ENCODE results near the gene ATP2B1. TPM values are rescaled to one million over a fixed set of nuclear protein-coding genes. Genes with fewer than 3 reads are reported as not detected.

Gene ATP2B1
- total and polyA plus RNA-seq, 2 of the 13 experiments (the other 11 are each of a cell fraction or from before 2014, with no cell fraction given) = 12.1 to 60.2 TPM

DNA sequence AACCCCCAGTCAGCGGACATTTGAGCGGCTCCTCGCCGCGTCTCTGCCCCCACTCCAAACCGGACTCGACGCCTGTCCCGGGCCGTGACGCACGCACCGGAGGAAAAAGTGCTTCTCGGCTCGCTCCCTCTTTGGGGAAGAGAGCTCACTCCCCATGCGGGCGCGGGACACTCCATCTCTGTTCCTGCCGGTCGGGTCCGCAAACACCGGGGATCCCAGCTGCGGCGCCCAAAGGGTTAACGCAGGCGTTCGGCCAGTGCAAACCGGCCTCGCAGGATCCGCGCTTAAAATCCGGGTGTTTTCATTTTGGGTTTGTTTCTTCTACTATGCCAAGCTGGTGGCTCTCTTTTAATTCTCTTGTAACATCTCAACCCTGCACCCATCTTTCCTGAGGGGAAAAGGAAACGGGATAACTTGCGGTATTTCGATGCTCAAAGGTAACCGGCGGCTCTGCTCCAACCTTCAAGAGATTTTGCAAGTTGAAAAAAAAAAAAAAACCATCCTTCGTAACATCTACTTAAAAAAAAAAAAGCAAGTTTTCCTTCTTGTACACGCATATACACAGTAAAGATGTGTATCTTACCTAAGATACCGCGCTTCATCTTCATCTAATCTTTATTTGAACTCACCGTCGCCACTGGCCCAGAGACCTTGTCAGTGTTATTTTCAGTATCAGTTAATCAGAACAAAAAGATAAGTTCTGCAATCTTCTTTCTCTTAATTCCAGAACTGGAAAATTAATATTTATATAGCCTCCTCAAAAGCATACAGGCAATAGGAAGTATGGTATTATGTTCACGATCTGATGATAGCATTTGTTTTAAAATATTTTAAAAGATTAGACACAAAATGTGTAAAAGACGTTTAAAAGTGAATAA is 1.6 kb upstream of the ATP2B1 start (continued):
- TF ChIP-seq, protein P1, sequence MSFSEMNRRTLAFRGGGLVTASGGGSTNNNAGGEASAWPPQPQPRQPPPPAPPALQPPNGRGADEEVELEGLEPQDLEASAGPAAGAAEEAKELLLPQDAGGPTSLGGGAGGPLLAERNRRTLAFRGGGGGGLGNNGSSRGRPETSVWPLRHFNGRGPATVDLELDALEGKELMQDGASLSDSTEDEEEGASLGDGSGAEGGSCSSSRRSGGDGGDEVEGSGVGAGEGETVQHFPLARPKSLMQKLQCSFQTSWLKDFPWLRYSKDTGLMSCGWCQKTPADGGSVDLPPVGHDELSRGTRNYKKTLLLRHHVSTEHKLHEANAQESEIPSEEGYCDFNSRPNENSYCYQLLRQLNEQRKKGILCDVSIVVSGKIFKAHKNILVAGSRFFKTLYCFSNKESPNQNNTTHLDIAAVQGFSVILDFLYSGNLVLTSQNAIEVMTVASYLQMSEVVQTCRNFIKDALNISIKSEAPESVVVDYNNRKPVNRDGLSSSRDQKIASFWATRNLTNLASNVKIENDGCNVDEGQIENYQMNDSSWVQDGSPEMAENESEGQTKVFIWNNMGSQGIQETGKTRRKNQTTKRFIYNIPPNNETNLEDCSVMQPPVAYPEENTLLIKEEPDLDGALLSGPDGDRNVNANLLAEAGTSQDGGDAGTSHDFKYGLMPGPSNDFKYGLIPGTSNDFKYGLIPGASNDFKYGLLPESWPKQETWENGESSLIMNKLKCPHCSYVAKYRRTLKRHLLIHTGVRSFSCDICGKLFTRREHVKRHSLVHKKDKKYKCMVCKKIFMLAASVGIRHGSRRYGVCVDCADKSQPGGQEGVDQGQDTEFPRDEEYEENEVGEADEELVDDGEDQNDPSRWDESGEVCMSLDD (CRISPR knock-in tag; IDR thresholded peaks at IDR 0.05; ENCODE audit: borderline replicate concordance) = peak; percentile 29; the same call in 1 of the 2 replicates
- 0 out of 2 replicates have a peak, but pooled peaks have one; percentile 22 for TF ChIP-seq ZNF317 (CRISPR knock-in tag; IDR thresholded peaks at IDR 0.05)
- TF ChIP-seq, protein P2, sequence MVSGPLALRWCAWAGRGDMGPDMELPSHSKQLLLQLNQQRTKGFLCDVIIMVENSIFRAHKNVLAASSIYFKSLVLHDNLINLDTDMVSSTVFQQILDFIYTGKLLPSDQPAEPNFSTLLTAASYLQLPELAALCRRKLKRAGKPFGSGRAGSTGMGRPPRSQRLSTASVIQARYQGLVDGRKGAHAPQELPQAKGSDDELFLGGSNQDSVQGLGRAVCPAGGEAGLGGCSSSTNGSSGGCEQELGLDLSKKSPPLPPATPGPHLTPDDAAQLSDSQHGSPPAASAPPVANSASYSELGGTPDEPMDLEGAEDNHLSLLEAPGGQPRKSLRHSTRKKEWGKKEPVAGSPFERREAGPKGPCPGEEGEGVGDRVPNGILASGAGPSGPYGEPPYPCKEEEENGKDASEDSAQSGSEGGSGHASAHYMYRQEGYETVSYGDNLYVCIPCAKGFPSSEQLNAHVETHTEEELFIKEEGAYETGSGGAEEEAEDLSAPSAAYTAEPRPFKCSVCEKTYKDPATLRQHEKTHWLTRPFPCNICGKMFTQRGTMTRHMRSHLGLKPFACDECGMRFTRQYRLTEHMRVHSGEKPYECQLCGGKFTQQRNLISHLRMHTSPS (CRISPR knock-in tag; IDR thresholded peaks at IDR 0.05; ENCODE audit: low read depth) = no peak
- TF ChIP-seq, protein P3, sequence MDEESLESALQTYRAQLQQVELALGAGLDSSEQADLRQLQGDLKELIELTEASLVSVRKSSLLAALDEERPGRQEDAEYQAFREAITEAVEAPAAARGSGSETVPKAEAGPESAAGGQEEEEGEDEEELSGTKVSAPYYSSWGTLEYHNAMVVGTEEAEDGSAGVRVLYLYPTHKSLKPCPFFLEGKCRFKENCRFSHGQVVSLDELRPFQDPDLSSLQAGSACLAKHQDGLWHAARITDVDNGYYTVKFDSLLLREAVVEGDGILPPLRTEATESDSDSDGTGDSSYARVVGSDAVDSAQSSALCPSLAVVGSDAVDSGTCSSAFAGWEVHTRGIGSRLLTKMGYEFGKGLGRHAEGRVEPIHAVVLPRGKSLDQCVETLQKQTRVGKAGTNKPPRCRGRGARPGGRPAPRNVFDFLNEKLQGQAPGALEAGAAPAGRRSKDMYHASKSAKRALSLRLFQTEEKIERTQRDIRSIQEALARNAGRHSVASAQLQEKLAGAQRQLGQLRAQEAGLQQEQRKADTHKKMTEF (CRISPR knock-in tag; IDR thresholded peaks at IDR 0.05) = no peak; the same call in 1 of the 2 replicates
- TF ChIP-seq SOX5 (CRISPR knock-in tag; IDR thresholded peaks at IDR 0.05; ENCODE audit: borderline replicate concordance) = no peak
- peak; percentile 44 for TF ChIP-seq RBM39 (IDR thresholded peaks at IDR 0.05; ENCODE audit: low read depth, low read length, poor library complexity, severe bottlenecking)
- 0 out of 2 replicates have a peak, but pooled peaks have one; percentile 10 for TF ChIP-seq RFXAP (CRISPR knock-in tag; IDR thresholded peaks at IDR 0.05; ENCODE audit: borderline replicate concordance)
- 0 out of 2 replicates have a peak, but pooled peaks have one; percentile 0 for TF ChIP-seq HDAC1 (CRISPR knock-in tag; IDR thresholded peaks at IDR 0.05)
- TF ChIP-seq, protein P4, sequence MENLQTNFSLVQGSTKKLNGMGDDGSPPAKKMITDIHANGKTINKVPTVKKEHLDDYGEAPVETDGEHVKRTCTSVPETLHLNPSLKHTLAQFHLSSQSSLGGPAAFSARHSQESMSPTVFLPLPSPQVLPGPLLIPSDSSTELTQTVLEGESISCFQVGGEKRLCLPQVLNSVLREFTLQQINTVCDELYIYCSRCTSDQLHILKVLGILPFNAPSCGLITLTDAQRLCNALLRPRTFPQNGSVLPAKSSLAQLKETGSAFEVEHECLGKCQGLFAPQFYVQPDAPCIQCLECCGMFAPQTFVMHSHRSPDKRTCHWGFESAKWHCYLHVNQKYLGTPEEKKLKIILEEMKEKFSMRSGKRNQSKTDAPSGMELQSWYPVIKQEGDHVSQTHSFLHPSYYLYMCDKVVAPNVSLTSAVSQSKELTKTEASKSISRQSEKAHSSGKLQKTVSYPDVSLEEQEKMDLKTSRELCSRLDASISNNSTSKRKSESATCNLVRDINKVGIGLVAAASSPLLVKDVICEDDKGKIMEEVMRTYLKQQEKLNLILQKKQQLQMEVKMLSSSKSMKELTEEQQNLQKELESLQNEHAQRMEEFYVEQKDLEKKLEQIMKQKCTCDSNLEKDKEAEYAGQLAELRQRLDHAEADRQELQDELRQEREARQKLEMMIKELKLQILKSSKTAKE (CRISPR knock-in tag; IDR thresholded peaks at IDR 0.05; ENCODE audit: borderline replicate concordance) = 0 out of 2 replicates have a peak, but pooled peaks have one; percentile 1
- TF ChIP-seq, protein P5, sequence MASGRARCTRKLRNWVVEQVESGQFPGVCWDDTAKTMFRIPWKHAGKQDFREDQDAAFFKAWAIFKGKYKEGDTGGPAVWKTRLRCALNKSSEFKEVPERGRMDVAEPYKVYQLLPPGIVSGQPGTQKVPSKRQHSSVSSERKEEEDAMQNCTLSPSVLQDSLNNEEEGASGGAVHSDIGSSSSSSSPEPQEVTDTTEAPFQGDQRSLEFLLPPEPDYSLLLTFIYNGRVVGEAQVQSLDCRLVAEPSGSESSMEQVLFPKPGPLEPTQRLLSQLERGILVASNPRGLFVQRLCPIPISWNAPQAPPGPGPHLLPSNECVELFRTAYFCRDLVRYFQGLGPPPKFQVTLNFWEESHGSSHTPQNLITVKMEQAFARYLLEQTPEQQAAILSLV (CRISPR knock-in tag; IDR thresholded peaks at IDR 0.05; ENCODE audit: borderline replicate concordance) = no peak; the same call in 1 of the 2 replicates
- TF ChIP-seq CAMTA2 (CRISPR knock-in tag; IDR thresholded peaks at IDR 0.05; ENCODE audit: borderline replicate concordance) = no peak
- TF ChIP-seq CBX2 (IDR thresholded peaks at IDR 0.05; ENCODE audit: low read depth, low read length) = peak; percentile 91
- TF ChIP-seq CBX2 (CRISPR knock-in tag; IDR thresholded peaks at IDR 0.05; ENCODE audit: low read depth) = no peak
- TF ChIP-seq SRSF1 (optimal IDR thresholded peaks at IDR 0.05; ENCODE audit: low read depth, low read length) = peak; percentile 76
- 0 out of 2 replicates have a peak, but pooled peaks have one; percentile 9 for TF ChIP-seq MYC (CRISPR knock-in tag; IDR thresholded peaks at IDR 0.05; ENCODE audit: borderline replicate concordance)
- peak; percentile 17; the same call in 1 of the 2 replicates for TF ChIP-seq SAP130 (CRISPR knock-in tag; IDR thresholded peaks at IDR 0.05; ENCODE audit: low read depth)
- TF ChIP-seq DR1 (CRISPR knock-in tag; IDR thresholded peaks at IDR 0.05) = no peak
- 0 out of 2 replicates have a peak, but pooled peaks have one; percentile 1 for TF ChIP-seq DMAP1 (CRISPR knock-in tag; IDR thresholded peaks at IDR 0.05)
- TF ChIP-seq MTA3 (CRISPR knock-in tag; IDR thresholded peaks at IDR 0.05) = no peak
